HEK293 (cell line): ENCODE data around the gene ABR.

Source experiments
- CTCF ChIA-PET: fragments of 350-600 bp; formaldehyde crosslinking; extraction: SDS; loops from one replicate; lab custom pipeline; 2021; ENCODE audit warnings: antibody characterized with exemption; lab: Yijun Ruan, JAX
- POLR2A ChIA-PET: fragments of 300-600 bp; formaldehyde crosslinking; extraction: SDS; loops from one replicate; lab custom pipeline; 2020; ENCODE audit warnings: antibody characterized with exemption, inconsistent platforms; lab: Yijun Ruan, JAX
- H3K27ac ChIP-seq: fragments of 200-500 bp; sonication (Bioruptor generic); 2 replicates; pipeline ENCODE4 v1.5.1; 2014; ENCODE audit warnings: low read depth, low read length, control low read depth, inconsistent platforms; ENCODE audit errors: extremely low read depth
- H3K36me3 ChIP-seq, 2 experiments: fragments of 200-500 bp in 1 of 2; sonication (Bioruptor generic) in 1 of 2; 1 replicate in 1 of 2; 2 replicates in 1 of 2; pipeline ENCODE4 v1.5.1; 2014 to 2017; ENCODE audit warnings: inconsistent platforms in 2 of 2, low read length in 2 of 2; ENCODE audit not compliant: control insufficient read depth in 2 of 2, insufficient read depth in 1 of 2
- H3K4me1 ChIP-seq: fragments of 200-500 bp; sonication (Bioruptor generic); 2 replicates; pipeline ENCODE4 v1.5.1; 2014; ENCODE audit warnings: mild to moderate bottlenecking, low read length, inconsistent platforms; ENCODE audit not compliant: control insufficient read depth, insufficient read depth
- H3K4me3 ChIP-seq: 2 replicates; pipeline ENCODE4 v1.5.1; 2011; ENCODE audit warnings: low read depth, mild to moderate bottlenecking, control low read depth, low read length, moderate library complexity
- H3K9me3 ChIP-seq: fragments of 200-500 bp; sonication (Bioruptor generic); 2 replicates; pipeline ENCODE4 v1.5.1; 2014; ENCODE audit warnings: low read depth, low read length, inconsistent platforms; ENCODE audit not compliant: control insufficient read depth, insufficient read depth
- MYNN ChIP-seq: fragments of 450-650 bp; formaldehyde crosslinking; IDR thresholded peaks from 2 replicates; pipeline ENCODE4 v1.5.1; 2016; ENCODE audit warnings: missing biosample characterization, missing genetic modification characterization, borderline replicate concordance
- REPIN1 ChIP-seq: fragments of 450-650 bp; formaldehyde crosslinking; IDR thresholded peaks from 2 replicates; pipeline ENCODE4 v1.5.1; 2017; ENCODE audit warnings: missing biosample characterization, missing genetic modification characterization, low read depth
- SP7 ChIP-seq: fragments of 450-650 bp; formaldehyde crosslinking; IDR thresholded peaks from 2 replicates; pipeline ENCODE4 v1.5.1; 2016; ENCODE audit warnings: missing biosample characterization, missing genetic modification characterization
- ZBTB1 ChIP-seq: fragments of 450-650 bp; formaldehyde crosslinking; IDR thresholded peaks from 2 replicates; pipeline ENCODE4 v1.5.1; 2016; ENCODE audit warnings: missing biosample characterization, missing genetic modification characterization
- ZBTB7A ChIP-seq: fragments of 450-650 bp; formaldehyde crosslinking; IDR thresholded peaks from 2 replicates; pipeline ENCODE4 v1.5.1; 2016; ENCODE audit warnings: low read depth, missing biosample characterization, missing genetic modification characterization
- ZEB2 ChIP-seq: fragments of 450-650 bp; formaldehyde crosslinking; IDR thresholded peaks from 2 replicates; pipeline ENCODE4 v1.5.1; 2016; ENCODE audit warnings: missing biosample characterization, missing genetic modification characterization
- ZFP3 ChIP-seq: fragments of 450-650 bp; formaldehyde crosslinking; IDR thresholded peaks from 2 replicates; pipeline ENCODE4 v1.5.1; 2016; ENCODE audit warnings: low read depth, missing biosample characterization, missing genetic modification characterization
- ZNF133 ChIP-seq: fragments of 450-650 bp; formaldehyde crosslinking; IDR thresholded peaks from 2 replicates; pipeline ENCODE4 v1.5.1; 2016; ENCODE audit warnings: missing biosample characterization, missing genetic modification characterization
- ZNF169 ChIP-seq: fragments of 450-650 bp; formaldehyde crosslinking; IDR thresholded peaks from 2 replicates; pipeline ENCODE4 v1.5.1; 2016; ENCODE audit warnings: missing biosample characterization, missing genetic modification characterization
- ZNF239 ChIP-seq: fragments of 450-650 bp; formaldehyde crosslinking; IDR thresholded peaks from 2 replicates; pipeline ENCODE4 v1.5.1; 2016; ENCODE audit warnings: missing biosample characterization, missing genetic modification characterization
- ZNF266 ChIP-seq: fragments of 450-650 bp; formaldehyde crosslinking; IDR thresholded peaks from 2 replicates; pipeline ENCODE4 v1.5.1; 2016; ENCODE audit warnings: missing biosample characterization, missing genetic modification characterization, low read depth
- ZNF544 ChIP-seq: fragments of 450-650 bp; formaldehyde crosslinking; IDR thresholded peaks from 2 replicates; pipeline ENCODE4 v1.5.0; 2017; ENCODE audit warnings: missing biosample characterization, missing genetic modification characterization
- ZNF548 ChIP-seq: fragments of 450-650 bp; formaldehyde crosslinking; IDR thresholded peaks from 2 replicates; pipeline ENCODE4 v1.5.1; 2016; ENCODE audit warnings: missing biosample characterization, missing genetic modification characterization
- ZNF555 ChIP-seq: fragments of 450-650 bp; formaldehyde crosslinking; conservative IDR thresholded peaks from 2 replicates; pipeline ENCODE4 v1.5.1; 2017; ENCODE audit warnings: missing biosample characterization, mild to moderate bottlenecking, missing genetic modification characterization, inconsistent platforms
- ZNF621 ChIP-seq: fragments of 450-650 bp; formaldehyde crosslinking; IDR thresholded peaks from 2 replicates; pipeline ENCODE4 v1.5.1; 2017; ENCODE audit warnings: missing biosample characterization, missing genetic modification characterization
- ZNF670 ChIP-seq: fragments of 450-650 bp; formaldehyde crosslinking; IDR thresholded peaks from 2 replicates; pipeline ENCODE4 v1.5.1; 2016; ENCODE audit warnings: missing biosample characterization, missing genetic modification characterization, low read depth
- ZNF701 ChIP-seq: fragments of 450-650 bp; formaldehyde crosslinking; IDR thresholded peaks from 2 replicates; pipeline ENCODE4 v1.5.1; 2016; ENCODE audit warnings: missing biosample characterization, missing genetic modification characterization
- ZNF785 ChIP-seq: fragments of 450-650 bp; formaldehyde crosslinking; IDR thresholded peaks from 2 replicates; pipeline ENCODE4 v1.5.1; 2016; ENCODE audit warnings: missing biosample characterization, missing genetic modification characterization
- ZXDB ChIP-seq: fragments of 450-650 bp; formaldehyde crosslinking; IDR thresholded peaks from 2 replicates; pipeline ENCODE4 v1.5.1; 2016; ENCODE audit warnings: missing biosample characterization, missing genetic modification characterization
- TF ChIP-seq, protein P1 (sequence below): fragments of 450-650 bp; formaldehyde crosslinking; IDR thresholded peaks from 2 replicates; pipeline ENCODE4 v1.5.1; 2016; ENCODE audit warnings: missing biosample characterization, missing genetic modification characterization
- TF ChIP-seq, protein P2 (sequence below): fragments of 450-650 bp; formaldehyde crosslinking; IDR thresholded peaks from 2 replicates; pipeline ENCODE4 v1.5.1; 2016; ENCODE audit warnings: missing biosample characterization, missing genetic modification characterization
- TF ChIP-seq, protein P3 (sequence below): fragments of 450-650 bp; formaldehyde crosslinking; IDR thresholded peaks from 2 replicates; pipeline ENCODE4 v1.5.1; 2016; ENCODE audit warnings: missing biosample characterization, missing genetic modification characterization
- TF ChIP-seq, protein P4 (sequence below): IDR thresholded peaks from 2 replicates; pipeline ENCODE4 v1.6.1; 2011; ENCODE audit warnings: mild to moderate bottlenecking, low read depth, low read length, borderline replicate concordance
- TF ChIP-seq, protein P5 (sequence below): fragments of 450-650 bp; formaldehyde crosslinking; IDR thresholded peaks from 2 replicates; pipeline ENCODE4 v1.5.1; 2017; ENCODE audit warnings: missing biosample characterization, missing genetic modification characterization
- TF ChIP-seq, protein P6 (sequence below): sonication (generic); formaldehyde crosslinking; IDR thresholded peaks from 2 replicates; pipeline ENCODE4 v1.8.1; 2022; ENCODE audit warnings: mild to moderate bottlenecking, moderate library complexity, missing genetic modification reagents

Gene ABR

DNA sequence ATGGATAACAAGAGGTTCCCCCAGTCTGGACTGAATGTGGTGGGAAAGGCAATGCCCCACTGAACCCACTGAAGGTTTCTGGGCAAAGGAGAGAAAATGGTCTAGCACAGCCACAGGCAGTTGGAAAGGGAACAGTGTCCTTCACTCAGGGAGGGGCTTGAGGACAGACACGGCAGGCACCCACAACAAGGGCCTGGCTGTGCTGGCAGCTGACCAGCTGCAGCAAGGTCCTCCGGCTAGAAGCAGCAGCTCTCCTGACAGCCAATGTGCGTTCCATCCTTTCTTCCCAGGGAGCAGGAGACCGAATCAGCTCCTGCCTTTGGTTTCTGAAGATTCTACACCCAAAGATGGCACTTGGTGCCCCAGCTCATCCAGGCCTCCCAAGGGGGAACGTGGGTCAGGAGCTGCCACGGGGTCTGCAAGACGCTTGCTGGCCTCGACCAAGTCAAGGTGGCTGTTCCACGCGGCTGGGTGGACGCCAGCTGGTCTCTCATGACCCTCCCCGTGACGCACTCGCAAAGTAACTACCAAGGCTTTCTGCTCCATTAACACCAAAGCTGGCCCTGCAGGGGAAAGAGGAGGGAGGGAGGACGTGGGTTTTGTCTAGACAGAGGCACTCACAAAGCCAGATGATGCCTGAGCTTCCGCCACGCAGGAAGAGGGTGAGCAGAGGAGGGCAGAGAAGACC lies 11.1 kb downstream of the ABR start:
- H3K4me3 ChIP-seq = no peak overlapping the region
- TF ChIP-seq SP7 (tag by site-specific recombination) (no peak), ZNF621 (tag by site-specific recombination) (no peak), REPIN1 (tag by site-specific recombination) (no peak), ZNF548 (tag by site-specific recombination) (no peak), ZBTB7A (tag by site-specific recombination) (no peak), ZNF544 (no peak), ZNF785 (tag by site-specific recombination) (no peak), ZNF670 (tag by site-specific recombination) (no peak), MYNN (tag by site-specific recombination) (no peak), ZEB2 (tag by site-specific recombination) (no peak), ZNF555 (no peak)
- TF ChIP-seq, protein P1, sequence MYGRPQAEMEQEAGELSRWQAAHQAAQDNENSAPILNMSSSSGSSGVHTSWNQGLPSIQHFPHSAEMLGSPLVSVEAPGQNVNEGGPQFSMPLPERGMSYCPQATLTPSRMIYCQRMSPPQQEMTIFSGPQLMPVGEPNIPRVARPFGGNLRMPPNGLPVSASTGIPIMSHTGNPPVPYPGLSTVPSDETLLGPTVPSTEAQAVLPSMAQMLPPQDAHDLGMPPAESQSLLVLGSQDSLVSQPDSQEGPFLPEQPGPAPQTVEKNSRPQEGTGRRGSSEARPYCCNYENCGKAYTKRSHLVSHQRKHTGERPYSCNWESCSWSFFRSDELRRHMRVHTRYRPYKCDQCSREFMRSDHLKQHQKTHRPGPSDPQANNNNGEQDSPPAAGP (tag by site-specific recombination) = no peak
- TF ChIP-seq, protein P2, sequence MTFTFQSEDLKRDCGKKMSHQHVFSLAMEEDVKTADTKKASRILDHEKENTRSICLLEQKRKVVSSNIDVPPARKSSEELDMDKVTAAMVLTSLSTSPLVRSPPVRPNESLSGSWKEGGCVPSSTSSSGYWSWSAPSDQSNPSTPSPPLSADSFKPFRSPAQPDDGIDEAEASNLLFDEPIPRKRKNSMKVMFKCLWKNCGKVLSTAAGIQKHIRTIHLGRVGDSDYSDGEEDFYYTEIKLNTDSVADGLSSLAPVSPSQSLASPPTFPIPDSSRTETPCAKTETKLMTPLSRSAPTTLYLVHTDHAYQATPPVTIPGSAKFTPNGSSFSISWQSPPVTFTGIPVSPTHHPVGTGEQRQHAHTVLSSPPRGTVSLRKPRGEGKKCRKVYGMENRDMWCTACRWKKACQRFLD = no peak
- TF ChIP-seq, protein P3, sequence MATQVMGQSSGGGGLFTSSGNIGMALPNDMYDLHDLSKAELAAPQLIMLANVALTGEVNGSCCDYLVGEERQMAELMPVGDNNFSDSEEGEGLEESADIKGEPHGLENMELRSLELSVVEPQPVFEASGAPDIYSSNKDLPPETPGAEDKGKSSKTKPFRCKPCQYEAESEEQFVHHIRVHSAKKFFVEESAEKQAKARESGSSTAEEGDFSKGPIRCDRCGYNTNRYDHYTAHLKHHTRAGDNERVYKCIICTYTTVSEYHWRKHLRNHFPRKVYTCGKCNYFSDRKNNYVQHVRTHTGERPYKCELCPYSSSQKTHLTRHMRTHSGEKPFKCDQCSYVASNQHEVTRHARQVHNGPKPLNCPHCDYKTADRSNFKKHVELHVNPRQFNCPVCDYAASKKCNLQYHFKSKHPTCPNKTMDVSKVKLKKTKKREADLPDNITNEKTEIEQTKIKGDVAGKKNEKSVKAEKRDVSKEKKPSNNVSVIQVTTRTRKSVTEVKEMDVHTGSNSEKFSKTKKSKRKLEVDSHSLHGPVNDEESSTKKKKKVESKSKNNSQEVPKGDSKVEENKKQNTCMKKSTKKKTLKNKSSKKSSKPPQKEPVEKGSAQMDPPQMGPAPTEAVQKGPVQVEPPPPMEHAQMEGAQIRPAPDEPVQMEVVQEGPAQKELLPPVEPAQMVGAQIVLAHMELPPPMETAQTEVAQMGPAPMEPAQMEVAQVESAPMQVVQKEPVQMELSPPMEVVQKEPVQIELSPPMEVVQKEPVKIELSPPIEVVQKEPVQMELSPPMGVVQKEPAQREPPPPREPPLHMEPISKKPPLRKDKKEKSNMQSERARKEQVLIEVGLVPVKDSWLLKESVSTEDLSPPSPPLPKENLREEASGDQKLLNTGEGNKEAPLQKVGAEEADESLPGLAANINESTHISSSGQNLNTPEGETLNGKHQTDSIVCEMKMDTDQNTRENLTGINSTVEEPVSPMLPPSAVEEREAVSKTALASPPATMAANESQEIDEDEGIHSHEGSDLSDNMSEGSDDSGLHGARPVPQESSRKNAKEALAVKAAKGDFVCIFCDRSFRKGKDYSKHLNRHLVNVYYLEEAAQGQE = no peak
- TF ChIP-seq, protein P4, sequence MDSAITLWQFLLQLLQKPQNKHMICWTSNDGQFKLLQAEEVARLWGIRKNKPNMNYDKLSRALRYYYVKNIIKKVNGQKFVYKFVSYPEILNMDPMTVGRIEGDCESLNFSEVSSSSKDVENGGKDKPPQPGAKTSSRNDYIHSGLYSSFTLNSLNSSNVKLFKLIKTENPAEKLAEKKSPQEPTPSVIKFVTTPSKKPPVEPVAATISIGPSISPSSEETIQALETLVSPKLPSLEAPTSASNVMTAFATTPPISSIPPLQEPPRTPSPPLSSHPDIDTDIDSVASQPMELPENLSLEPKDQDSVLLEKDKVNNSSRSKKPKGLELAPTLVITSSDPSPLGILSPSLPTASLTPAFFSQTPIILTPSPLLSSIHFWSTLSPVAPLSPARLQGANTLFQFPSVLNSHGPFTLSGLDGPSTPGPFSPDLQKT = no peak
- H3K36me3 ChIP-seq = peaks cover 0 to 9% of the 10 kb centered on the region in 2 experiments; a peak in 2 of 3 replicates
- no peaks in the 10 kb centered on the region for H3K9me3 ChIP-seq
- no peak overlapping the region for H3K27ac ChIP-seq
- 0 out of 2 replicates have a peak, but pooled peaks cover 2% of the 10 kb centered on the region for H3K4me1 ChIP-seq
- ChIA-PET CTCF (interaction anchor here (0.7 to 0.8 kb wide), 2 partner anchors 19 to 225 kb away, joined by 3 to 10 read pairs; no protein-coding TSS in a partner anchor), POLR2A (no interaction called here)

DNA sequence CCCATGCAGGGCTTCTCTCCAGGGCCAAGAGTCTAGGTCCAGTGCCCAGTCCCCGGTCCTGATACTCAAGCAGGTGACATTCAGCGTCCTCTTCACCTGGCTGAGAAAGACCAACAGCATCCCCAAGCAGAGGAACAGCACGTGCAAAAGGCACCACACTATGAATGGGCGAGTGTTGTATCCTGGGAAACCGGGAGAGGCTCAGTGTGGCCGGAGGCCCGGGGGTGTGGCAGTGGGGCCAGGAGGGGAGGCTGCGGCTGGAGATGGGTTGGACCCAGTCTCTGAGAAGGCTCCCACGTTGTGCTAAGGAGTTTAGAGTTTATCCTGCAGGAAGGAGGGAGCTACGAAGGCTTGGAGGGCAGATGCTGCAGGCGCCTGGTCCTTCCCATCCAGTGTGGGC lies 13.5 kb downstream of the ABR start:
- no peaks in the 10 kb centered on the region for H3K9me3 ChIP-seq
- H3K4me1 ChIP-seq = no peaks in the 10 kb centered on the region
- no peak overlapping the region for H3K4me3 ChIP-seq
- no peak overlapping the region for H3K27ac ChIP-seq
- peaks cover 0 to 9% of the 10 kb centered on the region in 2 experiments; a peak in 2 of 3 replicates for H3K36me3 ChIP-seq
- ChIA-PET POLR2A (no interaction called here), CTCF (interaction anchor here (1.1 to 2.6 kb wide), 3 partner anchors 12 to 21 kb away, joined by 3 to 7 read pairs (median 3); no protein-coding TSS in a partner anchor)
- TF ChIP-seq ZNF133 (no peak), ZNF266 (tag by site-specific recombination) (no peak), ZXDB (no peak), ZFP3 (tag by site-specific recombination) (no peak), ZNF701 (tag by site-specific recombination) (no peak), ZNF239 (tag by site-specific recombination) (no peak), ZBTB1 (tag by site-specific recombination) (no peak), ZNF169 (tag by site-specific recombination) (no peak)
- TF ChIP-seq, protein P5, sequence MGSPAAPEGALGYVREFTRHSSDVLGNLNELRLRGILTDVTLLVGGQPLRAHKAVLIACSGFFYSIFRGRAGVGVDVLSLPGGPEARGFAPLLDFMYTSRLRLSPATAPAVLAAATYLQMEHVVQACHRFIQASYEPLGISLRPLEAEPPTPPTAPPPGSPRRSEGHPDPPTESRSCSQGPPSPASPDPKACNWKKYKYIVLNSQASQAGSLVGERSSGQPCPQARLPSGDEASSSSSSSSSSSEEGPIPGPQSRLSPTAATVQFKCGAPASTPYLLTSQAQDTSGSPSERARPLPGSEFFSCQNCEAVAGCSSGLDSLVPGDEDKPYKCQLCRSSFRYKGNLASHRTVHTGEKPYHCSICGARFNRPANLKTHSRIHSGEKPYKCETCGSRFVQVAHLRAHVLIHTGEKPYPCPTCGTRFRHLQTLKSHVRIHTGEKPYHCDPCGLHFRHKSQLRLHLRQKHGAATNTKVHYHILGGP = no peak
- TF ChIP-seq, protein P6, sequence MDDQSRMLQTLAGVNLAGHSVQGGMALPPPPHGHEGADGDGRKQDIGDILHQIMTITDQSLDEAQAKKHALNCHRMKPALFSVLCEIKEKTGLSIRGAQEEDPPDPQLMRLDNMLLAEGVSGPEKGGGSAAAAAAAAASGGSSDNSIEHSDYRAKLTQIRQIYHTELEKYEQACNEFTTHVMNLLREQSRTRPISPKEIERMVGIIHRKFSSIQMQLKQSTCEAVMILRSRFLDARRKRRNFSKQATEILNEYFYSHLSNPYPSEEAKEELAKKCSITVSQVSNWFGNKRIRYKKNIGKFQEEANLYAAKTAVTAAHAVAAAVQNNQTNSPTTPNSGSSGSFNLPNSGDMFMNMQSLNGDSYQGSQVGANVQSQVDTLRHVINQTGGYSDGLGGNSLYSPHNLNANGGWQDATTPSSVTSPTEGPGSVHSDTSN = no peak
